Measurements from ENCODE around the gene SLC35E2B. TPM values are rescaled to one million over a fixed set of nuclear protein-coding genes. Genes with fewer than 3 reads are reported as not detected.
"Not testable (repeated sequence)": the region's sequence is repeated elsewhere in the genome, so short reads cannot be mapped to it uniquely, and the experiment has no call there.

Gene SLC35E2B
- total RNA-seq, 2 experiments from 2014 or later: 75.3 to 77.0 TPM

GRCh38 chr1:1662392-1662791 lies 30.2 kb downstream of the SLC35E2B start:
- POLR2A ChIA-PET; H3K9me3 Mint-ChIP-seq; H3K36me3 Mint-ChIP-seq; H3K4me3 Mint-ChIP-seq; DNase-seq; H3K27ac Mint-ChIP-seq; ATAC-seq (ENCODE audit: low read depth); H3K4me1 Mint-ChIP-seq; H3K27me3 Mint-ChIP-seq: not testable (repeated sequence)

- DNase-seq (peak; percentile 94), ATAC-seq (ENCODE audit: low read depth) (peak; percentile 96)
- POLR2A ChIA-PET, H3K9me3 Mint-ChIP-seq, H3K4me1 Mint-ChIP-seq, H3K27me3 Mint-ChIP-seq, H3K36me3 Mint-ChIP-seq: not testable (repeated sequence)
- peak within 1 kb of the TSS; percentile 98 for H3K27ac Mint-ChIP-seq
- H3K4me3 Mint-ChIP-seq: peak within 1 kb of the TSS; percentile 97
These were observed 33.7 kb downstream of the SLC35E2B start, which contains the start of gene CDK11B for GRCh38 chr1:1658583-1659549. Gene CDK11B, minus strand, starts transcription at chr1:1659004. Its CDS starts 1,519 bp downstream, at chr1:1657485.

DNA sequence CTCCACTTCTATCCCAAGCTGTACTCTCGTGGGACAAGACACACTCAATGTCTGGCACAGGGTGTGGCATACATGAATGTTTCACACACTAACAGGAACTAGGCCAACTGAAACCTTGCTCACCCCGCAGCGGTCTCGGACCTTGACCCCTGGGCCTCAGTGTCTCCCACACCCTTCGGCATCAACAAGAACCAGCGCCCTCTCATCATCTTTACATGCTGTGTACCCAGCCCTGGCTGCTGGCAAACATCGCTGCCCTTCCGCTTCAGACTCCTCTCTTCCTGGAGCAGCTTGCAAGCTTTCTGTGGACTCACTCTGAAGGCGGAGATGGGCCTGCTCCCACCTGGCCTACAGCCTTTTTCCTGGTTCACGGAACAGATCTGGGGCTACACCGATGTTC lies 44.3 kb downstream of the SLC35E2B start:
- POLR2A ChIA-PET; H3K27me3 Mint-ChIP-seq; H3K27ac Mint-ChIP-seq; H3K4me3 Mint-ChIP-seq; DNase-seq; ATAC-seq (ENCODE audit: low read depth); H3K4me1 Mint-ChIP-seq; H3K9me3 Mint-ChIP-seq: not testable (repeated sequence)
- peaks cover 37% of the 10 kb centered on the region for H3K36me3 Mint-ChIP-seq

DNA sequence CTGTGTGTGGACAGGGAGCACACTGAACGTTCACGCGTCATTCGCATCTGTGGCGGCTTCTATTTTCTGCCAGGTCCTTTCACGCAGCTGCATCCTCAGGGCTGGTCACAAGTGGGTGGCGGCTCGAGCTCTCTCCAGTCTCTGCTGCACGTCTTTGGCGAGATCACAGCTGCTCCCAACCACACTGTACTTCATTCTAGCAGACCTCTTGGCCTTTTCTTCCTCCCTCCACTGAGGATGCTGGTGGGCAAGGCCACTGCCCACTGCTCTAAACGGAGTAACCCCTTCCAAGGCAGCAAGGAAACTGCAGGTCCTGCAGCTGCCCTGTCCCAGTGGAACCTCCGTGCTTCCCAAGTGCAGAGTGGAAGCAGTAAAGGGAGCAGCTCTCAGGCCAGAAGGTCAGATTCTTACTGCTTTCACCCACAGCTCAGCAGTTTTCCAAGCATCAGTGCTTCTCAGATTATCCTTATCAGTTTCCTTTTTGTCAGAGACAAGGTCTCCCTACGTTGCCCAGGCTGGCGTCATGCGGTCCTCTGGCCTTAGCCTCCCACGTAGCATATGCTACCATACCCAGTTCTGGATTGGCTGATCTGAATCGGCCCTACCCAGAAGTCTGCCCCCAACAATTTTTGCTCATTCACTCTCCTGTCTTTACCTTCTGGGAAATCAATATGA lies 44.9 kb downstream of the SLC35E2B start:
- POLR2A ChIA-PET; H3K4me1 Mint-ChIP-seq; H3K9me3 Mint-ChIP-seq; H3K4me3 Mint-ChIP-seq; DNase-seq; H3K27me3 Mint-ChIP-seq; H3K27ac Mint-ChIP-seq; ATAC-seq (ENCODE audit: low read depth): not testable (repeated sequence)
- peaks cover 37% of the 10 kb centered on the region for H3K36me3 Mint-ChIP-seq

- H3K27ac Mint-ChIP-seq; H3K4me1 Mint-ChIP-seq; DNase-seq; ATAC-seq (ENCODE audit: low read depth); H3K9me3 Mint-ChIP-seq; H3K4me3 Mint-ChIP-seq; H3K27me3 Mint-ChIP-seq: not testable (repeated sequence)
- POLR2A ChIA-PET: interaction anchor here (0.6 kb wide), 1 partner anchor 130 kb away, joined by 3 read pairs; no protein-coding TSS in a partner anchor
- H3K36me3 Mint-ChIP-seq: peaks cover 26% of the 10 kb centered on the region
These were observed 46.3 kb downstream of the SLC35E2B start for GRCh38 chr1:1646326-1646725.

DNA sequence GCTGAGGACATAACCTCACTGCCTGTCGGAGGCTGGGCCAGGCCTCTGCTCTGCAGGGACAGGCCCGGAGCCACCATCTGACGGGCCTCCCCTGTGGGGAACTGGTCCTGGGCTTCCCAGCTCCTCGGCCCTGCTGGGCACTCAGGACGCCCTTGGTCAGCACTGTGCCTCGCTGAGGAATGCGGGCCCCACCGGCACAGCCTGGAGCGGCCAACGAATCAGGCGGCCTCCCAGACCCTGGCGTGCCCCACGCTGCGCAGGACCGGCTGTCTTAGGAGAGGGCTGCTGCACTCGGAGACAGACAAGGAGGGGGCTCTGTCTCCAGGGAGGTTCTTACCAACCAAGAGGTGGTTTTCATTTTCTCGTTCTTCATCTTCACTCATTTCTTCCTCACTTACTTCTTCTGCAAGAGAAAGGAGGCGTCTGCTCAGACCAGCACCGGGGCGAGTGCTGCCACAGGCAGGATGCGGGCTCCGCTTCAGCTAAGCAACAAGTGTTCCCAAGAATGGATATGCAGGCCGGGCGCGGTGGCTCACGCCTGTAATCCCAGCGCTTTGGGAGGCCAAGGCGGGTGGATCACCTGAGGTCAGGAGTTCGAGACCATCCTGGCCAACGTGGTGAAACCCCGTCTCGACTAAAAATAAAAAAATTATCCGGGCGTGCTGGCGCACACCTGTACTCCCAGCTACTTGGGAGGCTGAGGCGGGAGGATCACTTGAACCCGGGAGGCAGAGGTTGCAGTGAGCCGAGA lies 51.7 kb downstream of the SLC35E2B start:
- H3K36me3 Mint-ChIP-seq; H3K4me1 Mint-ChIP-seq; H3K27me3 Mint-ChIP-seq; H3K9me3 Mint-ChIP-seq; ATAC-seq (ENCODE audit: low read depth); H3K4me3 Mint-ChIP-seq; DNase-seq; H3K27ac Mint-ChIP-seq; POLR2A ChIA-PET: not testable (repeated sequence)

- H3K27ac Mint-ChIP-seq; POLR2A ChIA-PET; H3K27me3 Mint-ChIP-seq; DNase-seq; H3K36me3 Mint-ChIP-seq; ATAC-seq (ENCODE audit: low read depth); H3K4me3 Mint-ChIP-seq; H3K4me1 Mint-ChIP-seq; H3K9me3 Mint-ChIP-seq: not testable (repeated sequence)
These were observed 52.5 kb downstream of the SLC35E2B start for GRCh38 chr1:1640081-1640480.

DNA sequence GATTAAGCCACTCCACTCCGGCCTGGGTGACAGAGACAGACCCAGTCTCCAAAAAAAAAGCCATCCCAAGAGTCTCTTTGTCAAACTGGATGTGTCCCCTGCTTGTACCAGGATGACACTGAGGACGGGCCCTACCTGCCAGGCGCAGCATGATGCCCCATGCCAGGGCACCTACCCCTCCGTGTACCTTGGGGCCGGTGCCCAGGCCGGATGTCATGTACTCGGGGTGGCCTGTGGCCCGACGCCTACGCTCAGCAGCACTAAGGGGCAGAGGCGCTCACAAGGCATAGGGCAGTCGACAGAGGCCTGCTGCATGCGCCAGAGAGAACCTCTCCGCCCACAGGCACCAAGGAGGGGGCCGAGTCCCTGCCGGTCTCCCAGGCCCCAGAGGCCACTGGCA lies 53.2 kb downstream of the SLC35E2B start:
- ATAC-seq (ENCODE audit: low read depth); H3K4me1 Mint-ChIP-seq; H3K27me3 Mint-ChIP-seq; H3K27ac Mint-ChIP-seq; H3K4me3 Mint-ChIP-seq; H3K36me3 Mint-ChIP-seq; H3K9me3 Mint-ChIP-seq: not testable (repeated sequence)
- DNase-seq: peak; percentile 17
- POLR2A ChIA-PET: interaction anchor here (0.7 kb wide), 1 partner anchor 17 kb away, joined by 5 read pairs; no protein-coding TSS in a partner anchor

DNA sequence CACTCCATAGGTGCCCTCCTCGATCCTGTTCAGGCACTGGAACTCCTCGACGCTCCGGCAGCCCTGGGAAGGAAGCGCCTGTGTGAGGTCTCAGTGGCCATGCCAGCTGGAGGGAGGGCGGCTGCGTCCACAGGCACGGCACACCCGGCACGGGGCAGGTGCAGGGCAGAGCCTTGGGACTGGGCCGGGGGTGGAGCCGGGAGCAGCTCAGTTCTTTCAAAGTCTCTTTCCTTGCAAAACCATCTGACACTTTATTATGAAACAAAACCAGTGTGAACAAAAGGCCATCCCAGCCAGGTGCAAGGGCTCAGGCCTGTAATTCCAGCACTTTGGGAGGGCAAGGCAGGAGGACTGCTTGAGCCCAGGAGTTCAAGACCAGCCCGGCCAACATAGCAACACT lies 54.1 kb downstream of the SLC35E2B start:
- not testable (repeated sequence) for H3K27me3 Mint-ChIP-seq; ATAC-seq (ENCODE audit: low read depth); H3K4me1 Mint-ChIP-seq; H3K27ac Mint-ChIP-seq; H3K36me3 Mint-ChIP-seq; H3K4me3 Mint-ChIP-seq; H3K9me3 Mint-ChIP-seq
- POLR2A ChIA-PET: interaction anchor here (0.7 kb wide), 1 partner anchor 18 kb away, joined by 5 read pairs; no protein-coding TSS in a partner anchor
- DNase-seq: peak; percentile 27

DNA sequence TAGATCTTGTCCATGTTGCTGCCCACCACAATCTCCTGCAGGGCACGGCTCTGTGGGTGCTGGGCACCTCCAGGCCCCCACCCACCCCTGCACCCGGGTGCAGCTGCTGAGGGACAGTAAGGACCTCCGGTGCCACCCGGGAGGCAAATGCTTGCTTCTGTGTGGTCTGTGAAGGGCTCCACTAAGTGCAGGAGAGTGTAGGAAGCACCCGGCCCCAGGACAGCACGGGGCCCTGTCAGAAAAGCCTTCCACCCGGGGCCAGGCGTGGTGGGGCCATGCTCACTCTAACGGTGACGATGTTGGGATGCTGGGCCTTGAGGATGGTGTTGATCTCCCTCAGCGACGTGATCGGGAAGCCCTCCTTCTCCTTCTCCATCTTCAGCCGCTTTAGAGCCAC lies 55.1 kb downstream of the SLC35E2B start:
- H3K27ac Mint-ChIP-seq; POLR2A ChIA-PET; H3K36me3 Mint-ChIP-seq; H3K4me3 Mint-ChIP-seq; H3K9me3 Mint-ChIP-seq; H3K27me3 Mint-ChIP-seq; H3K4me1 Mint-ChIP-seq; ATAC-seq (ENCODE audit: low read depth): not testable (repeated sequence)
- DNase-seq: peak; percentile 17

DNA sequence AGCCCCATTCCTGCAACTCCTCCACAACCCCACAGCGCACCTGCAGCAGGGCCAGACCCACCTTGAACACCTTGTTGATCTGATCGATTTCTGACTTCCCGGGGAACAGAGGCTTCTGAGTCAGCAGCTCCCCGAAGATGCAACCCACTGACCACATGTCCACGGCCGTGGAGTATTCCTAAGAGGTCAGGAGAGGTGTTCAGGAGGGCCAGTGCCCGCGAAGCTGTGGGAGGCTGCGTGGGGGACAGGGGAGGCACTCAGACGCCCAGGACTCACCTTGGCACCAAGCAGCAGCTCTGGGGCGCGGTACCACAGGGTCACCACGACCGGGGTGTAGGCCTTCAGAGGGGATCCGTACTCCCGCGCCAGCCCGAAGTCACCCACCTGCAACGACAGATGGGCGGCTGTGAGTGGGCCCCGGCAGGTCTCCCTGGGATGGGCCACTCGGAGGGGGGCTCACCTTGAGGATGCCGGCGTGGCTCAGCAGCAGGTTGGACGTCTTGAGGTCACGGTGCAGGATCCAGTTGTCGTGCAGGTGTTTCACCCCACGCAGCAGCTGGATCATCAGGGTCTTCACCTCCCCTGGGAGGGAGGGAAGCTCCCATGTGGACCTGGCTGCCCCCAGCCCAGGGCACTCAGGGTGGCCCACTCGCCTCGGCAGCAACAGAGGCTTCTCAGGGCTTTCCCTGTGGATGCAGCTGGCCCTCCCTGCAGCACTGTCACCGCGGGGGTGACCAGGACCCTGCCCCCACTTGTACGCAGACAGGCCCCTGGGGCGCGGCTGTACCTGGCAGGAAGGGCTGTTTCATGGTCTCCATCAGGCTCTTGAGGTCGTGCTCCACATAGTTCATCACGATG lies 55.7 kb downstream of the SLC35E2B start:
- H3K4me3 Mint-ChIP-seq; H3K36me3 Mint-ChIP-seq; H3K27me3 Mint-ChIP-seq; ATAC-seq (ENCODE audit: low read depth); DNase-seq; POLR2A ChIA-PET; H3K9me3 Mint-ChIP-seq; H3K4me1 Mint-ChIP-seq; H3K27ac Mint-ChIP-seq: not testable (repeated sequence)

DNA sequence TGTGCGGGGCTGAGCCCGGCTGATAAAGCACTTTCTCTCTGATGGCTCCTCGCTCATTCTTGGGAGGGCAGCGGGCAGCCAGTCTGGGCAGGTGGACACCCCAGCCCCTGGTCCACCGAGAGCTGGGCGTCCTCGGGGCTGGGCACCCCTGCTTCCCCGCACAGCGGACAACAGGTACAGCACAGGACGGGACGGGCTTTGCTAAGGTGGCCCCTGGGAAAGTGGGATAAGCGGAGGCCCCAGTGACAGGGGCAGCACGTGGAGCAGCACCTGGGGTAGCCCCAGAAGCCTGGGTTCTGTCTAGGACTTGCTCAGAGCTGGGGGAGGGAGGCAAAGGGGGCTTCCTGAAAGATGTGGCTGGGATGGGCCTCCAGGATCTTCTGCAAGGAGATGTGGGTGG lies 58.0 kb downstream of the SLC35E2B start:
- H3K9me3 Mint-ChIP-seq: not testable (repeated sequence)

More for the DNA sequence above, 58.0 kb downstream of the SLC35E2B start:
- H3K27me3 Mint-ChIP-seq; H3K27ac Mint-ChIP-seq; ATAC-seq (ENCODE audit: low read depth); POLR2A ChIA-PET; H3K36me3 Mint-ChIP-seq; H3K4me3 Mint-ChIP-seq; DNase-seq; H3K4me1 Mint-ChIP-seq: not testable (repeated sequence)

Measured in activated naive CD8-positive, alpha-beta T cell treated with anti-CD3 and anti-CD28 coated beads, Interleukin-2, amount 10 ng/mL, durations not matched to agents 7 days and 5 days (primary cell).